K562 (cell line): Measurements from ENCODE around the gene IP6K3. TPM values are rescaled to one million over a fixed set of nuclear protein-coding genes. Genes with fewer than 3 reads are reported as not detected.

Experiments used
- ATAC-seq: fragments of 200-7000 bp; cut with Tn5 transposase; 3 replicates; pipeline ENCODE4 v1.9.1; 2020; ENCODE audit warnings: moderate library complexity
- BruUV-seq: library from RNA; stranded (reverse); fragments of 400-500 nt; replicated peaks from 2 replicates; lab custom pipeline; 2021; lab: Mats Ljungman, UMichigan
- CTCF ChIA-PET: fragments of 300-600 bp; formaldehyde crosslinking; extraction: SDS; loops from one replicate; lab custom pipeline; 2021; ENCODE audit warnings: low intra/inter-chr PET ratio; lab: Yijun Ruan, JAX
- POLR2A ChIA-PET: fragments of 300-600, 350-650 bp; sonication (Branson Sonifier 250); formaldehyde crosslinking; extraction: SDS; loops from one replicate; lab custom pipeline; 2021; ENCODE audit warnings: antibody characterized with exemption, inconsistent platforms; lab: Yijun Ruan, JAX
- DNase-seq, 4 experiments: peaks; one replicate each; pipeline versions ENCODE4 v3.0.0 to v3.0.0-alpha.2; 2011 to 2018; ENCODE audit warnings: low spot score in 3 of 4, mixed read lengths in 3 of 4; ENCODE audit errors: extremely low read depth in 1 of 4
- FAIRE-seq: peaks from 2 replicates; lab custom pipeline; 2011; peaks lifted over from hg19 to GRCh38; lab: Jason Lieb, UNC
- H2AFZ ChIP-seq: 2 replicates; pipeline ENCODE4 v1.6.0; 2011; ENCODE audit warnings: low read depth, low read length, control low read depth, inconsistent platforms
- H3K27ac ChIP-seq: fragments of 200-600 bp; 3 replicates; pipeline ENCODE4 v1.8.0; 2011; ENCODE audit warnings: low read depth, mild to moderate bottlenecking, control low read depth, inconsistent platforms, low read length, moderate library complexity, mixed read lengths; ENCODE audit errors: extremely low read depth
- H3K27me3 ChIP-seq, 2 experiments: fragments of 300-600 bp in 1 of 2; 2 replicates in 1 of 2; 3 replicates in 1 of 2; pipeline versions ENCODE4 v1.6.0 to v1.8.0; 2011; ENCODE audit warnings: inconsistent platforms in 2 of 2, low read length in 2 of 2, mild to moderate bottlenecking in 1 of 2, mixed read lengths in 1 of 2, moderate library complexity in 1 of 2; ENCODE audit not compliant: control insufficient read depth in 2 of 2, insufficient read depth in 2 of 2
- H3K36me3 ChIP-seq: fragments of 300-600 bp; 3 replicates; pipeline ENCODE4 v1.8.0; 2011; ENCODE audit warnings: mild to moderate bottlenecking, low read length, inconsistent platforms; ENCODE audit not compliant: control insufficient read depth, insufficient read depth
- H3K4me1 ChIP-seq, 2 experiments: fragments of 200-600 bp in 1 of 2; replicated peaks in 1 of 2; 2 replicates in 1 of 2; 3 replicates in 1 of 2; pipeline versions ENCODE4 v1.5.1 to v1.8.0; 2011; ENCODE audit warnings: inconsistent platforms in 2 of 2, low read length in 2 of 2, mild to moderate bottlenecking in 1 of 2, mixed read lengths in 1 of 2, moderate library complexity in 1 of 2; ENCODE audit not compliant: control insufficient read depth in 2 of 2, insufficient read depth in 2 of 2
- H3K4me2 ChIP-seq: 2 replicates; pipeline ENCODE4 v1.6.1; 2011; ENCODE audit warnings: low read length, control low read depth, inconsistent platforms, mixed read lengths; ENCODE audit not compliant: insufficient read depth
- H3K4me3 ChIP-seq: fragments of 200-600 bp; sonication (generic), shearing (Covaris generic); 2 replicates; pipeline ENCODE4 v1.5.1; 2016; ENCODE audit warnings: control low read depth, inconsistent platforms
- H3K79me2 ChIP-seq: fragments of 200-600 bp; 3 replicates; pipeline ENCODE4 v1.8.0; 2011; ENCODE audit warnings: low read length, inconsistent platforms; ENCODE audit not compliant: control insufficient read depth, insufficient read depth
- H3K9ac ChIP-seq, 2 experiments: 2 replicates each; pipeline versions ENCODE4 v1.6.0 to v1.6.1; 2011; ENCODE audit warnings: low read depth in 2 of 2, low read length in 2 of 2, control low read depth in 1 of 2, inconsistent platforms in 1 of 2, mild to moderate bottlenecking in 1 of 2, mixed read lengths in 1 of 2; ENCODE audit not compliant: insufficient read depth in 1 of 2
- H3K9me1 ChIP-seq: one replicate; pipeline ENCODE4 v1.6.0; 2011; ENCODE audit warnings: inconsistent platforms, mild to moderate bottlenecking, low read length, moderate library complexity; ENCODE audit not compliant: control insufficient read depth, insufficient read depth
- H3K9me3 ChIP-seq: replicated peaks from 2 replicates; pipeline ENCODE4 v1.5.1; 2011; ENCODE audit warnings: low read depth, low read length, inconsistent platforms; ENCODE audit not compliant: control insufficient read depth, insufficient read depth
- H4K20me1 ChIP-seq: replicated peaks from 2 replicates; pipeline ENCODE4 v1.6.1; 2011; ENCODE audit warnings: low read length, inconsistent platforms, mixed read lengths; ENCODE audit not compliant: control insufficient read depth, insufficient read depth
- RBFOX2 ChIP-seq: fragments of 200-400 bp; formaldehyde crosslinking; IDR thresholded peaks from 2 replicates; pipeline ENCODE4 v1.6.1; 2017; ENCODE audit warnings: low read depth, mild to moderate bottlenecking, low read length, moderate library complexity
- SIRT6 ChIP-seq: IDR thresholded peaks from one replicate; pipeline ENCODE4 v1.6.1; 2012; ENCODE audit warnings: low read depth, mild to moderate bottlenecking, control low read depth, inconsistent platforms, low read length, moderate library complexity
- SREBF2 ChIP-seq: sonication (generic); formaldehyde crosslinking; IDR thresholded peaks from 2 replicates; pipeline ENCODE4 v1.4.0; 2020; ENCODE audit warnings: mild to moderate bottlenecking, missing genetic modification reagents
- ZNF140 ChIP-seq: fragments of 250-450 bp; sonication (Bioruptor Pico); IDR thresholded peaks from 2 replicates; pipeline ENCODE4 v1.8.0; 2021; ENCODE audit warnings: moderate library complexity, mild to moderate bottlenecking, inconsistent platforms
- ZNF232 ChIP-seq: sonication (generic); formaldehyde crosslinking; IDR thresholded peaks from 2 replicates; pipeline ENCODE4 v1.8.0; 2022; ENCODE audit warnings: mild to moderate bottlenecking, missing genetic modification reagents
- ZNF445 ChIP-seq: fragments of 250-450 bp; sonication (Bioruptor Pico); IDR thresholded peaks from 2 replicates; pipeline ENCODE4 v1.4.0; 2020; ENCODE audit warnings: low read depth, mild to moderate bottlenecking, moderate library complexity
- WGBS: fragments of 100-300 bp; shearing (Covaris generic); methylation state at CpG from one replicate; pipeline ENCODE4 v1.1.6; 2016; ENCODE audit warnings: low coverage, mixed read lengths; ENCODE audit not compliant: insufficient coverage; ENCODE audit errors: missing lambda C conversion rate; 5-methylcytosine and 5-hydroxymethylcytosine counted together
- in situ Hi-C: fragments of 300-500 bp; cut with MboI; formaldehyde crosslinking; loops from 4 replicates; pipeline ENCODE4 v1.15.0; 2018; ENCODE audit warnings: inconsistent platforms, mixed read lengths
- intact Hi-C: fragments of 100-400 bp; cut with micrococcal nuclease; formaldehyde crosslinking; loops from 2 replicates; pipeline ENCODE4 v1.14.2; 2022
- polyA plus RNA-seq, 8 experiments: library from polyadenylated mRNA; depleted of rRNA in 4 of 8; stranded (reverse) in 5 of 8; unstranded in 3 of 8; fragments of >200 nt; fragmentation: Nextera tagmentation in 2 of 8; fragmentation: Illumina TruSeq in 1 of 8; extraction: Ambion mirVana in 2 of 8; extraction: Trizol in 1 of 8; gene quantifications; 2 replicates each; pipeline versions ENCODE4 v1.2.1 to v1.2.3, GENCODE V29; 2011 to 2014; ENCODE audit warnings: inconsistent platforms in 1 of 8, missing spikeins in 1 of 8
- total RNA-seq, 7 experiments: library from RNA; depleted of rRNA in 6 of 7; stranded (reverse); fragments of >200 nt in 6 of 7; fragmentation: Illumina TruSeq in 2 of 7; extraction: Trizol in 2 of 7; gene quantifications; 2 replicates each; pipeline versions ENCODE4 v1.2.1 to v1.2.3, GENCODE V29; 2011 to 2021; ENCODE audit warnings: low replicate concordance in 1 of 7

Gene IP6K3
- total and polyA plus RNA-seq, 9 of the 15 experiments (the other 6 are each of a cell fraction or from before 2014, with no cell fraction given) = not detected

DNA sequence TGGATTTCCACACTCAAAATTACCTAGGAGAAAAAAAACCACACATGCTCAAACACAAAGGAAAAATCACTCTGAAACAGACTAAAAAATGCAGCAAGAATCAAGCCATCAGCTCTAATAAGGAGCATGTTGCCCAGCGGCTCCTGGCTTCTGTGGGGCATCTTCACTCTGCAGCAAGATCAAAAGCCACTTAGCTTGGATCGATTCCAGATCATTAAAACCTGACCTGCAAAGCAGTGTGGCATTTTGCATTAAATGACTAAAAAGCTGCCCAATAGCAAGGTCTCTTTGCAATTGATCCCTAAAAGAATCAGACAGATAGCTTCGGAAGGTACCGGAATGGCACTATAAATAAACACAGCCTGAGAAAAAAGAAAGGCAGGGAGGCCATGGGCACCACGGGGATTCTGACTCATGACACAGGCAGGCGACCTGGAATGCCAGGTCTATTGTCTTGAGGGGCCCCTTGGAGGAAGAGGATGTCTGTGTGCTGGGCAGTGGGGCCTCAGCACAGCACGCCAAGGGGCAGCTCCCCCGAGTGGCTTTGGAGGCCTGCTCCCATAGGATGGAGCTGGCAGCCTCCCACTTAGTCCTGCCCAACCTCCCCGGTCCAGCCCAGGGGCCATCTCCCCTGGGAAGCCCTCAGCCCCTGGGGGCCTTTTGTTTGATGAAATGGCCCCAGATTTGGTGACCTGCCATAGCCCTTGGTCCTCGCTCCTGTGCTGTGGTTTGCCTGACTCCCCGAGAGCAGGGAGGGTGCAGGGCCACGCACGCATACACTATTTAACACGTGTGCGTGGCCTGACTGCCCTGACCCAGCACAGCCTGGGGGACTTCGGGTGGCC lies 34.6 kb upstream of the IP6K3 start:
- Histone ChIP-seq H4K20me1 (no peaks in the 10 kb centered on the region), H3K9me1 (no peaks in the 10 kb centered on the region)
- in situ Hi-C loops = no loop called here
- TF ChIP-seq SIRT6 (no peak), ZNF232 (CRISPR knock-in tag) (no peak), ZNF445 (CRISPR knock-in tag) (no peak), SREBF2 (CRISPR knock-in tag) (no peak), ZNF140 (no peak), RBFOX2 (peak; percentile 67)
- TF ChIP-seq, all 486 proteins: peak for 1
- no TSS peak for BruUV-seq
- Histone ChIP-seq H3K27ac (no peak overlapping the region), H3K4me1 (peaks cover 0 to 5% of the 10 kb centered on the region in 2 experiments; a peak in 1 of 5 replicates), H3K4me2 (no peak overlapping the region), H3K79me2 (peaks cover 4% of the 10 kb centered on the region; the same call in 1 of the 3 replicates), H2AFZ (no peak overlapping the region), H3K9ac (peak overlapping the region in 1 of 2 experiments; percentile 26; a peak in 1 of 4 replicates), H3K27me3 (no peaks in the 10 kb centered on the region), H3K36me3 (peaks cover 90% of the 10 kb centered on the region; the same call in 2 of the 3 replicates), H3K4me3 (no peak overlapping the region), H3K9me3 (no peaks in the 10 kb centered on the region)
- no peak for DNase-seq
- CTCF ChIA-PET = interaction anchor here (0.6 kb wide), 1 partner anchor 17 kb away, joined by 3 read pairs; no protein-coding TSS in a partner anchor
- 81% methylated on average over 16 of the region's 16 CpGs for WGBS
- intact Hi-C loops = no loop called here
- POLR2A ChIA-PET = interaction anchor here (0.6 to 7.0 kb wide), 6 partner anchors 10 to 250 kb away, joined by 3 to 36 read pairs (median 3); no protein-coding TSS in a partner anchor
- no peak for FAIRE-seq
- no peak for ATAC-seq
